ENCODE results near the gene HRH1.

DNA sequence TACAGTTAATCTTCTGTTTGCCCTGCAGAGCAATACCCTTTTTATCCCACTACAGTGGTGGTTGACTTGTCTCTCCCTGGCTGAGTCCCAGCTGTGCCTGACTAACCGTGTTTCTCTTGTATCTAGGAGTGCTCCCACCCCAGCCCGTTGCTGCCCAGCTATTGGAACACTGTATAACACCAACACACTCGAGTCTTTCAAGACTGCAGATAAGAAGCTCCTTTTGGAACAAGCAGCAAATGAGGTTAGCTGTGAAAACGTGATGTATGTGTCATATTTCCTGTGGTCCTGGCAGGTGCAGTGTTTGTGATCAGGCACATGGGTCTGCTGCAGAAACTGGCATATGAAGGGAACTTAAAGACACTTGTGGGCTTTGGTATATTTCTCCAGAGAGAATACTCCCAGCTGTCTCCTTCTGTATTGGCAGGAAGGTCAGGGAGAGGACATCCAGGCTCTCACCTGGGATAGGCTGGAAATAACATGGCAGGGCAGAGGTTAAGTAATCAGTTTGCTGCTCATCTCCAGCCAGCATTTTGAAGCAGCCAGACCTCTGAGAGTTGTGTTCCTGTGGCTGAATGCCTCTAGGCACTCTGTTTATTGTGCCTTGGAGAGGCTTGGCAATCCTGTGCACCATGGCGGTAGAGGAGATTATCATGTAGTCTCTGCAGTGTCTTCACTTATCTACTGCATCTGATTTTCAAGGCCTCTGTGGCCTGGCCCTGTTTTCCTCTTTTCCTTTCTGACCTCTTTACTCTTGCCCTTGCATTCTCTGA lies 152.7 kb downstream of the HRH1 start:
- no peak for TF ChIP-seq POLR2AphosphoS5 (IDR thresholded peaks at IDR 0.05; ENCODE audit: insufficient read depth, low read depth, low read length)
- TF ChIP-seq, protein P1, sequence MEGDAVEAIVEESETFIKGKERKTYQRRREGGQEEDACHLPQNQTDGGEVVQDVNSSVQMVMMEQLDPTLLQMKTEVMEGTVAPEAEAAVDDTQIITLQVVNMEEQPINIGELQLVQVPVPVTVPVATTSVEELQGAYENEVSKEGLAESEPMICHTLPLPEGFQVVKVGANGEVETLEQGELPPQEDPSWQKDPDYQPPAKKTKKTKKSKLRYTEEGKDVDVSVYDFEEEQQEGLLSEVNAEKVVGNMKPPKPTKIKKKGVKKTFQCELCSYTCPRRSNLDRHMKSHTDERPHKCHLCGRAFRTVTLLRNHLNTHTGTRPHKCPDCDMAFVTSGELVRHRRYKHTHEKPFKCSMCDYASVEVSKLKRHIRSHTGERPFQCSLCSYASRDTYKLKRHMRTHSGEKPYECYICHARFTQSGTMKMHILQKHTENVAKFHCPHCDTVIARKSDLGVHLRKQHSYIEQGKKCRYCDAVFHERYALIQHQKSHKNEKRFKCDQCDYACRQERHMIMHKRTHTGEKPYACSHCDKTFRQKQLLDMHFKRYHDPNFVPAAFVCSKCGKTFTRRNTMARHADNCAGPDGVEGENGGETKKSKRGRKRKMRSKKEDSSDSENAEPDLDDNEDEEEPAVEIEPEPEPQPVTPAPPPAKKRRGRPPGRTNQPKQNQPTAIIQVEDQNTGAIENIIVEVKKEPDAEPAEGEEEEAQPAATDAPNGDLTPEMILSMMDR (IDR thresholded peaks at IDR 0.05; ENCODE audit: extremely low read depth in 1 of 2, insufficient read depth in 1 of 2, low read depth in 1 of 2, low read length in 2 of 2): no peak
- no peak for TF ChIP-seq POLR2A (IDR thresholded peaks at IDR 0.05; ENCODE audit: low read depth, low read length)
- no peak for TF ChIP-seq EZH2 (IDR thresholded peaks at IDR 0.05; ENCODE audit: borderline replicate concordance, low read depth, low read length, severe bottlenecking)
- peak; percentile 21 for TF ChIP-seq JUN (IDR thresholded peaks at IDR 0.05; ENCODE audit: borderline replicate concordance, insufficient read depth, insufficient read length, low read depth)
